Smooth muscle cell (in vitro differentiated cells): Measurements from ENCODE around the gene CEP63. TPM values are rescaled to one million over a fixed set of nuclear protein-coding genes. Genes with fewer than 3 reads are reported as not detected.
"Not testable (repeated sequence)": the region's sequence is repeated elsewhere in the genome, so short reads cannot be mapped to it uniquely, and the experiment has no call there.

ENCODE experiments used
- DNase-seq: peaks from one replicate; lab custom pipeline; 2025; ENCODE audit not compliant: unreplicated experiment; lab: John Stamatoyannopoulos, UW
- H2AFZ ChIP-seq: fragments of 200-600 bp; sonication (generic); 2 replicates; pipeline ENCODE4 v1.6.0; 2016; ENCODE audit warnings: antibody characterized with exemption, low read depth, mild to moderate bottlenecking
- H3F3A ChIP-seq: fragments of 200-600 bp; sonication (generic); 2 replicates; pipeline ENCODE4 v1.6.0; 2017; ENCODE audit warnings: antibody characterized with exemption, low read depth
- H3K27ac ChIP-seq: fragments of 200-600 bp; sonication (generic); 2 replicates; pipeline ENCODE4 v1.5.1; 2016; ENCODE audit warnings: low read depth, mild to moderate bottlenecking
- H3K27me3 ChIP-seq: fragments of 200-600 bp; sonication (generic); 2 replicates; pipeline ENCODE4 v1.6.1; 2016; ENCODE audit warnings: low read depth, mild to moderate bottlenecking
- H3K36me3 ChIP-seq: fragments of 200-600 bp; sonication (generic); 2 replicates; pipeline ENCODE4 v1.5.1; 2016; ENCODE audit warnings: low read depth
- H3K4me1 ChIP-seq: fragments of 200-600 bp; sonication (generic); 2 replicates; pipeline ENCODE4 v1.5.1; 2016; ENCODE audit warnings: low read depth
- H3K4me2 ChIP-seq: fragments of 200-600 bp; sonication (generic); 2 replicates; pipeline ENCODE4 v1.6.0; 2016; ENCODE audit warnings: mild to moderate bottlenecking
- H3K4me3 ChIP-seq: fragments of 200-600 bp; sonication (generic); 2 replicates; pipeline ENCODE4 v1.5.1; 2016; ENCODE audit warnings: mild to moderate bottlenecking
- H3K79me2 ChIP-seq: fragments of 200-600 bp; sonication (generic); 2 replicates; pipeline ENCODE4 v1.6.0; 2016; ENCODE audit warnings: low read depth, mild to moderate bottlenecking
- H3K9ac ChIP-seq: fragments of 200-600 bp; sonication (generic); 2 replicates; pipeline ENCODE4 v1.6.0; 2016; ENCODE audit warnings: low read depth
- H3K9me3 ChIP-seq: fragments of 200-600 bp; sonication (generic); replicated peaks from 2 replicates; pipeline ENCODE4 v1.5.1; 2016; ENCODE audit warnings: low read depth
- H4K20me1 ChIP-seq: fragments of 200-600 bp; sonication (generic); 2 replicates; pipeline ENCODE4 v1.6.0; 2016; ENCODE audit warnings: low read depth
- WGBS: methylation state at CpG from one replicate; pipeline ENCODE4 v1.1.7; 2016; ENCODE audit warnings: low lambda C conversion rate; 5-methylcytosine and 5-hydroxymethylcytosine counted together
- polyA plus RNA-seq: library from polyadenylated mRNA; unstranded; fragments of >200 nt; fragmentation: Nextera tagmentation; extraction: Ambion mirVana; gene quantifications from 2 replicates; pipeline ENCODE4 v1.2.1, GENCODE V29; 2016
- total RNA-seq: library from RNA; depleted of rRNA; stranded (reverse); fragments of >200 nt; gene quantifications from 2 replicates; pipeline ENCODE4 v1.2.3, GENCODE V29; 2014
- TF ChIP-seq, protein P1 (sequence below): fragments of 200-600 bp; sonication (generic); IDR thresholded peaks from 2 replicates; pipeline ENCODE4 v1.5.1; 2017; ENCODE audit warnings: borderline replicate concordance, mild to moderate bottlenecking, antibody characterized with exemption; ENCODE audit not compliant: insufficient read depth, poor library complexity, severe bottlenecking

CEP63 gene
- total and polyA plus RNA-seq, 2 experiments from 2014 or later = 16.9 to 24.5 TPM

DNA sequence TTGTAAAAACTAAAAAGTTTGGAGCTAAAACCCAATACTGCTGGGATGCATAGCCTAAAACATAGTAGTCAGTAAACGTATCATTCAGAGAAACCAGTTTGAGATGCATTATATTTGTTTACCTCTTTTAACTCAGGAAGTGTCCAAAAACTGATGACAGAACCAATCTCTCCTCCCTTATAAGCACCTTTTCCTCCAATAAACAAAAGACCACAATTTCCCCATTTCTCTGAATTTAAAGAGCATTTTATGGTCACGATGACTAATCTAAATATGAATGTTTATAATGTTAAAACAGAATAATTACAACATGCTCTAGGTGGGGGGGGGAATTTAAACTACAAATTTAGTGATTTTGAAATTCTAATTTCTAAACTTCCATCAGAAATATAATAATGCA lies 58.5 kb downstream of the CEP63 start:
- H3K9me3 ChIP-seq = no peaks in the 10 kb centered on the region
- WGBS = 96% methylated on average over 2 of the region's 2 CpGs
- TF ChIP-seq, protein P1, sequence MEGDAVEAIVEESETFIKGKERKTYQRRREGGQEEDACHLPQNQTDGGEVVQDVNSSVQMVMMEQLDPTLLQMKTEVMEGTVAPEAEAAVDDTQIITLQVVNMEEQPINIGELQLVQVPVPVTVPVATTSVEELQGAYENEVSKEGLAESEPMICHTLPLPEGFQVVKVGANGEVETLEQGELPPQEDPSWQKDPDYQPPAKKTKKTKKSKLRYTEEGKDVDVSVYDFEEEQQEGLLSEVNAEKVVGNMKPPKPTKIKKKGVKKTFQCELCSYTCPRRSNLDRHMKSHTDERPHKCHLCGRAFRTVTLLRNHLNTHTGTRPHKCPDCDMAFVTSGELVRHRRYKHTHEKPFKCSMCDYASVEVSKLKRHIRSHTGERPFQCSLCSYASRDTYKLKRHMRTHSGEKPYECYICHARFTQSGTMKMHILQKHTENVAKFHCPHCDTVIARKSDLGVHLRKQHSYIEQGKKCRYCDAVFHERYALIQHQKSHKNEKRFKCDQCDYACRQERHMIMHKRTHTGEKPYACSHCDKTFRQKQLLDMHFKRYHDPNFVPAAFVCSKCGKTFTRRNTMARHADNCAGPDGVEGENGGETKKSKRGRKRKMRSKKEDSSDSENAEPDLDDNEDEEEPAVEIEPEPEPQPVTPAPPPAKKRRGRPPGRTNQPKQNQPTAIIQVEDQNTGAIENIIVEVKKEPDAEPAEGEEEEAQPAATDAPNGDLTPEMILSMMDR = no peak
- H4K20me1 ChIP-seq = no peaks in the 10 kb centered on the region
- no peaks in the 10 kb centered on the region for H3K79me2 ChIP-seq
- H3K9ac ChIP-seq = no peak overlapping the region
- no peaks in the 10 kb centered on the region for H3F3A ChIP-seq
- no peak overlapping the region for H2AFZ ChIP-seq
- no peak overlapping the region for H3K27ac ChIP-seq
- no peak overlapping the region for H3K4me2 ChIP-seq
- DNase-seq = no peak
- H3K36me3 ChIP-seq = peaks cover 16% of the 10 kb centered on the region
- no peak overlapping the region for H3K4me3 ChIP-seq
- H3K4me1 ChIP-seq = no peaks in the 10 kb centered on the region
- H3K27me3 ChIP-seq = no peaks in the 10 kb centered on the region

DNA sequence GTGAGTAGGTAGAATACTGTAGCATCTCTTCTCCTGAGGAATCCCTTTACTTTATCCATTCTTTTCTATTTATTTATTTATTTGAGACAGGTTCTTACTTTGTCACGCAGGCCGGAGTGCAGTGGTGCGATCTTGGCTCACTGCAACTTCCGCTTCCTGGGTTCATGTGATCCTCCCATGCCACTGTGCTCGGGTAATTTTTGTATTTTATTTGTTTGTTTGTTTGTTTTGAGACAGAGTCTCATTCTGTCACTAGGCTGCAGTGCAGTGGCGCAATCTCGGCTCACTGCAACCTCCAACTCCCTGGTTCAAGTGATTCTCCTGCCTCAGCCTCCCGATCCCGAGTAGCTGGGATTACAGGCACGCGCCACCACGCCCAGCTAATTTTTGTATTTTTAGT lies 58.9 kb downstream of the CEP63 start:
- H3K9me3 ChIP-seq, H3K4me3 ChIP-seq, H3K27me3 ChIP-seq, H3K79me2 ChIP-seq, H3K4me2 ChIP-seq, H4K20me1 ChIP-seq, H2AFZ ChIP-seq, DNase-seq, H3K9ac ChIP-seq, H3K4me1 ChIP-seq, H3K27ac ChIP-seq, H3F3A ChIP-seq: not testable (repeated sequence)
- WGBS = 89% methylated on average over 12 of the region's 12 CpGs
- peaks cover 17% of the 10 kb centered on the region for H3K36me3 ChIP-seq

DNA sequence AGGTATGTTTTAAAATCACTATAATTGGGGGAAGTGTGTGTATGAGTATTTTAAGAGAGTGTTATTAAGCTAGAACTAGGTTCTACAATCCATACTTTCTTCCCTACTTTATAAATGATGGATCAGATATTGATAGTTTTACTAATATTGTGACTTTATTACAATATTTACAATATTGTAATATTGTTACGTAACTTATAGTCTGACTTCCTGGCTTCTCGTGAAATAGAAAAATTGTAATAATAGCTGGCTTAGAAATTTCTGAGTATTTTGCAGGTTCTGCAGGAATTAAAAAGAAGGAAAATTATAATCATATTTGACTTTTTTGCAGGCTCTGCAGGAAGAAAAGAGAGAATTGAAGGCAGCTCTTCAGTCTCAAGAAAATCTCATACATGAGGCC lies 60.0 kb downstream of the CEP63 start:
- no peaks in the 10 kb centered on the region for H4K20me1 ChIP-seq
- no peak overlapping the region for H3K4me3 ChIP-seq
- no peak overlapping the region for H3K4me2 ChIP-seq
- H3K79me2 ChIP-seq = no peaks in the 10 kb centered on the region
- H3K36me3 ChIP-seq = peaks cover 17% of the 10 kb centered on the region
- WGBS = 96% methylated on average over 2 of the region's 2 CpGs
- H3F3A ChIP-seq = no peaks in the 10 kb centered on the region
- H3K9me3 ChIP-seq = no peaks in the 10 kb centered on the region
- H3K27ac ChIP-seq = no peak overlapping the region
- H3K27me3 ChIP-seq = no peaks in the 10 kb centered on the region
- TF ChIP-seq, protein P1 = no peak
- no peak overlapping the region for H2AFZ ChIP-seq
- no peak for DNase-seq
- H3K4me1 ChIP-seq = no peaks in the 10 kb centered on the region
- H3K9ac ChIP-seq = no peak overlapping the region

DNA sequence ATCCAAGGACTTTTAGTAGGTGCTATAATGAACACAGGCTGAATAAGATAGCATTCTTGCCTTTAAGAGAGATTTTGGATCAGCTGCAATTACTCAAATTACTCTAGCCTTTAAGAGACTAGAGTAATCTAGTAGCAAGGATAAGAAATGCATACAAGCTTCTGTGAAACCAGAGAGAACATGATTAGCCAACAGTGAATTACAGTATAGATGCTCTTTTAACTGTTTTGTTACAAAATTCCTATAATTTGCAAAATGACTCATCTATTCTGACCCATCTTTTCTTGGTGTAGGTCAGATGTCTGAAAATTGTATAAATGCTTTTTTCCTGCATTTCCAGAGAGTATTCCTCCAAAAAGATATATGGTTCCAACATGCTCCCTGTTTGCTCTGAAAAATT lies 66.9 kb downstream of the CEP63 start:
- H3K27ac ChIP-seq = no peak overlapping the region
- H3K36me3 ChIP-seq = peaks cover 13% of the 10 kb centered on the region
- no peak overlapping the region for H3K9ac ChIP-seq
- H4K20me1 ChIP-seq = no peaks in the 10 kb centered on the region
- no peak overlapping the region for H3K4me2 ChIP-seq
- no peaks in the 10 kb centered on the region for H3K79me2 ChIP-seq
- no peak overlapping the region for H3K4me3 ChIP-seq
- H3K27me3 ChIP-seq = no peaks in the 10 kb centered on the region
- no peaks in the 10 kb centered on the region for H3K4me1 ChIP-seq
- H3K9me3 ChIP-seq = no peaks in the 10 kb centered on the region
- no peaks in the 10 kb centered on the region for H3F3A ChIP-seq
- H2AFZ ChIP-seq = no peak overlapping the region
- TF ChIP-seq, protein P1 = no peak
- DNase-seq = no peak
